Right lobe of liver (tissue), 6 donors: ENCODE data around the gene MFSD12. TPM values are rescaled to one million over a fixed set of nuclear protein-coding genes. Genes with fewer than 3 reads are reported as not detected.
A peak's percentile ranks its signal among the peaks of the same experiment; 100 is the strongest.
"Not testable (repeated sequence)": the region's sequence is repeated elsewhere in the genome, so short reads cannot be mapped to it uniquely, and the experiment has no call there.

Source experiments
- ATAC-seq, 4 donors: fragments of 200-7000 bp; cut with Tn5 transposase; one replicate each; pipeline ENCODE4 v1.9.1; 2020; ENCODE audit warnings: mild to moderate bottlenecking in 4 of 4, moderate library complexity in 4 of 4
- DNase-seq, 3 donors: peaks; one replicate each; pipeline ENCODE4 v3.0.0-alpha.2; 2020
- H3K27ac ChIP-seq, 3 donors: fragments of 200-600 bp; one replicate each; pipeline ENCODE4 v1.8.0; 2022
- H3K27me3 ChIP-seq, 2 donors: fragments of 200-600 bp; one replicate each; pipeline ENCODE4 v1.8.0; 2022
- H3K36me3 ChIP-seq, 4 donors: fragments of 200-600 bp; sonication (generic) in 1 of 4; one replicate each; pipeline versions ENCODE4 v1.5.1 to v1.8.0; 2017 to 2022; ENCODE audit warnings: control low read depth in 1 of 4
- H3K4me1 ChIP-seq, 4 donors: fragments of 200-600 bp; sonication (generic) in 1 of 4; one replicate each; pipeline versions ENCODE4 v1.5.1 to v1.8.0; 2017 to 2022; ENCODE audit warnings: control low read depth in 1 of 4
- H3K4me3 ChIP-seq, 3 donors: fragments of 200-600 bp; one replicate each; pipeline ENCODE4 v1.8.0; 2022
- H3K9me3 ChIP-seq, 4 donors: fragments of 200-600 bp; sonication (generic) in 1 of 4; one replicate each; pipeline versions ENCODE4 v1.5.1 to v1.8.0; 2017 to 2022; ENCODE audit warnings: control low read depth in 1 of 4
- POLR2A ChIP-seq: fragments of 450-650 bp; IDR thresholded peaks from one replicate; pipeline ENCODE4 v1.6.1; 2017; ENCODE audit warnings: antibody characterized with exemption, mild to moderate bottlenecking
- WGBS: methylation state at CpG from one replicate; pipeline ENCODE4 v1.1.6; 2018; ENCODE audit warnings: low coverage, low lambda C conversion rate; ENCODE audit not compliant: insufficient coverage; ENCODE audit errors: missing lambda C conversion rate; 5-methylcytosine and 5-hydroxymethylcytosine counted together
- intact Hi-C, 2 donors: fragments of 100-400 bp; cut with DNase I; formaldehyde crosslinking; loops; one replicate each; pipeline versions ENCODE4 v1.11.2 to v1.14.1; 2022
- total RNA-seq, 6 experiments: library from RNA; depleted of rRNA in 2 of 6; stranded (reverse); fragments of >200 nt in 2 of 6; fragmentation: NEBNext Ultra II Directional in 3 of 6; extraction: Animal tissue kit (Norgen Biotek cat#: 25700) in 3 of 6; gene quantifications; one replicate each; pipeline versions ENCODE4 v1.1.0 to v1.2.4, GENCODE V29; 2016 to 2023
- TF ChIP-seq, protein P1 (sequence below), 4 donors: fragments of 200-600 bp in 3 of 4; fragments of 450-650 bp in 1 of 4; IDR thresholded peaks; one replicate each; pipeline versions ENCODE4 v1.5.1 to v1.8.0; 2016 to 2022; ENCODE audit warnings: antibody characterized with exemption in 4 of 4, mild to moderate bottlenecking in 2 of 4
- donor health status: DM: no; HTN: yes; CAD: no.
- donor health status: DM: no; HTN: no; CAD: no.
- donor health status: DM: no; HTN: no; CAD: no.
- donor health status: DM: no; HTN: yes; CAD: no.
- donor health status: DM: no; HTN: yes; CAD: no.

The MFSD12 gene
- total RNA-seq, 6 experiments from 2014 or later: 23.8 to 114 (median 31.5) TPM

DNA sequence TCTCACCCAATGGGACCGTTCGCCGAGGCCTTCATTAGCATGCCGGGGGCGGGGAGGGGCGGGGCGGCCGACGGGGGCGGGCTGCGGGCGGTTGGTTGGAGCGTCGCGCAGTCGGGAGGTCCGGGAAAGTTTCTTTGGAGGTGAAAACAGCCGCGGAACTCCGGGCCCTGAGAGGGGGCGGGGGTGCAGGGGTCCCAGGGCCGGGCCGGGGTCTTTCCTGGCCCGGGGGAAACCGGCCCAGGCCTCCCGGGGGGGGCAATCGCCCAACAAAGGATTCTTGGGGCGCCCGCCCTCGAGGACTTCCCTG is 15.4 kb upstream of the MFSD12 start, which contains the start of gene HMG20B:
Gene HMG20B (plus strand): TSS at position 90 of the 307 bp plus-strand sequence. CDS start 366 bp downstream, outside the sequence.
- peak; percentile 20 for TF ChIP-seq POLR2A
- TF ChIP-seq, protein P1, sequence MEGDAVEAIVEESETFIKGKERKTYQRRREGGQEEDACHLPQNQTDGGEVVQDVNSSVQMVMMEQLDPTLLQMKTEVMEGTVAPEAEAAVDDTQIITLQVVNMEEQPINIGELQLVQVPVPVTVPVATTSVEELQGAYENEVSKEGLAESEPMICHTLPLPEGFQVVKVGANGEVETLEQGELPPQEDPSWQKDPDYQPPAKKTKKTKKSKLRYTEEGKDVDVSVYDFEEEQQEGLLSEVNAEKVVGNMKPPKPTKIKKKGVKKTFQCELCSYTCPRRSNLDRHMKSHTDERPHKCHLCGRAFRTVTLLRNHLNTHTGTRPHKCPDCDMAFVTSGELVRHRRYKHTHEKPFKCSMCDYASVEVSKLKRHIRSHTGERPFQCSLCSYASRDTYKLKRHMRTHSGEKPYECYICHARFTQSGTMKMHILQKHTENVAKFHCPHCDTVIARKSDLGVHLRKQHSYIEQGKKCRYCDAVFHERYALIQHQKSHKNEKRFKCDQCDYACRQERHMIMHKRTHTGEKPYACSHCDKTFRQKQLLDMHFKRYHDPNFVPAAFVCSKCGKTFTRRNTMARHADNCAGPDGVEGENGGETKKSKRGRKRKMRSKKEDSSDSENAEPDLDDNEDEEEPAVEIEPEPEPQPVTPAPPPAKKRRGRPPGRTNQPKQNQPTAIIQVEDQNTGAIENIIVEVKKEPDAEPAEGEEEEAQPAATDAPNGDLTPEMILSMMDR (IDR thresholded peaks at IDR 0.05): no peak
- peak within 1 kb of the TSS; percentile 79 to 96 (median 83) for H3K4me3 ChIP-seq
- H3K9me3 ChIP-seq: no peaks in the 10 kb centered on the region
- peaks cover 0 to 6% (median 0%) of the 10 kb centered on the region in 4 donors for H3K4me1 ChIP-seq
- WGBS: 0% methylated on average over 4 of the region's 30 CpGs
- ATAC-seq (no peak), DNase-seq (no peak)
- no peaks in the 10 kb centered on the region for H3K27me3 ChIP-seq
- intact Hi-C loops: no loop called here
- H3K36me3 ChIP-seq: no peaks in the 10 kb centered on the region
- peak within 1 kb of the TSS in 2 of 3 donors; percentile 60 to 69 for H3K27ac ChIP-seq

DNA sequence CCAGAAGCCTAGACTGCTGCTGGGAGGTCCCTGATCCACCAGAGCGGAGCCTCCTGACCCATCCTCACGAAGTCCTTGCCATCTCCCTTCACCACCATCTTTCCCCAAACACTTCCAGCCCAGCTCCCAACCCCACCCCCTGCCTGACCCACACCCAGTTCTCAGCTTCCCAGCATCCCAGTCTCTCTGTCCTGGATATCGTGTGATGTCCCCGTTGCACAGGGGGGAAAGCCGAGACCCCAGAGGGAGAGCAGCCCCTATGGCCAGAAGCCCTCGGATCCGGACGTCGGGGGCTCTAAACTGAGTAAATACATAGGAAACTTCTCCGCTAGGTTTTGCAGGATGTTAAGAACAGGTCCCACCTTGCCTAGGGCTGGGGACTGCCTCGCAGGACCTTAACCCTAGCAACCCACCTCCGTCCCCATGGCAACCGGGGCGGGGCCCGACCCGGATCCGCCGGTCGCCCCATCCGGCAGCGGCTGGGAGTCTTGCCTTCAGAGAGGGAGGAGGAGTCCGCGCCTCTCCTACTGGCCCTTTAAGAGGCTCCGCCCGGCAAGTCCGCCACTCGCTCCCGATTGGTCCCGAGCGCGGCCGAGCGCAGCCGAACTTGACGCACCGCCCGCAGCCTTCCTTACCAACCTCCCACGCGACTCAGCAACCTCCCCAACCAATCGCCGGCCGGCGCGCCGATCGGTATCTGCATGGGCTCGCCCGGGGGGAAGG is 14.9 kb upstream of the MFSD12 start:
- H3K27me3 ChIP-seq: no peaks in the 10 kb centered on the region
- H3K9me3 ChIP-seq: no peaks in the 10 kb centered on the region
- peak overlapping the region; percentile 26 to 96 (median 79) for H3K4me3 ChIP-seq
- TF ChIP-seq, protein P1 (IDR thresholded peaks at IDR 0.05): no peak
- no peak for TF ChIP-seq POLR2A
- DNase-seq (peak; percentile 100), ATAC-seq (peak; percentile 94 to 97 (median 96))
- 2% methylated on average over 30 of the region's 48 CpGs for WGBS
- intact Hi-C loops: no loop called here
- H3K36me3 ChIP-seq: no peaks in the 10 kb centered on the region
- H3K27ac ChIP-seq: no peak overlapping the region
- H3K4me1 ChIP-seq: peaks cover 0 to 6% (median 0%) of the 10 kb centered on the region in 4 donors

DNA sequence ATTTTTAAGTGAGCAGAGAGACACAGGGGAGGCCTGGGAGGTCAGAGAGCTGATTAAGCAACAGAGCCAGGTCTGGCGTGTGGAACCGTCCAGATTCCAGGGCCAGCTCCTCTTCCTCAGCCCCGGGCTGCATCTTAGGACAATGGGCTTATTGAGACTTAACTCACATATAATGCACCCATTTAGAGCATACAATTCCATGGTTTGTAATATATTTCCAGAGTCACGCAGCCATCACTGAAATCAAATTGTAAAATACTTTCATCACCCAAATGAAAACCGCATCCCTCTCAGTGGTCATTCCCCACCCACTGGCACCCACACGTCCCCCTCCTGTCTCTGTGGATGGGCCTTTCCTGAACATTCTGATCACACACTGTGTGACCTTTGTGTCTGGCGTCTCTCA is 13.2 kb upstream of the MFSD12 start:
- Histone ChIP-seq H3K27ac (no peak overlapping the region), H3K4me1 (peaks cover 0 to 6% (median 0%) of the 10 kb centered on the region in 4 donors), H3K9me3 (no peaks in the 10 kb centered on the region), H3K4me3 (no peak overlapping the region), H3K36me3 (no peaks in the 10 kb centered on the region), H3K27me3 (no peaks in the 10 kb centered on the region)
- TF ChIP-seq, protein P1 (IDR thresholded peaks at IDR 0.05): no peak
- 60% methylated on average over 3 of the region's 7 CpGs for WGBS
- ATAC-seq (no peak), DNase-seq (no peak)
- intact Hi-C loops: no loop called here

DNA sequence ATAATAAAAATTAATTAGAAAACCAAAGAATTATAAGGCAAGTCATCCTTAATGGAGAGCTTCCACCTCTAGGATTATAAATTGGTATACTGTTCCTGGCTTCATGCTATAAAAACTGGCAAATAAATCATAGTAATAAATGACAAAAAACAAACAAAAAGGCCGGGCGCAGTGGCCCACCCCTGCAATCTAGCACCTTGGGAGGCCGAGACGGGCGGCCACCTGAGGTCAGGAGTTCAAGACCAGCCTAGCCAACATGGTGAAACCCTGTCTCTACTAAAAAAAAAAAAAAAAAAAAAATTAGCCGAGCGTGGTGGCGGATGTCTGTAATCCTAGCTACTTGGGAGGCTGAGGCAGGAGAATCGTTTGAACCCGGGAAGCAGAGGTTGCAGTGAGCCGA is 12.7 kb upstream of the MFSD12 start:
- ATAC-seq, H3K36me3 ChIP-seq, intact Hi-C loops, H3K4me1 ChIP-seq, H3K9me3 ChIP-seq, H3K27me3 ChIP-seq, H3K27ac ChIP-seq, H3K4me3 ChIP-seq, DNase-seq: not testable (repeated sequence)
- WGBS: 77% methylated on average over 3 of the region's 11 CpGs

DNA sequence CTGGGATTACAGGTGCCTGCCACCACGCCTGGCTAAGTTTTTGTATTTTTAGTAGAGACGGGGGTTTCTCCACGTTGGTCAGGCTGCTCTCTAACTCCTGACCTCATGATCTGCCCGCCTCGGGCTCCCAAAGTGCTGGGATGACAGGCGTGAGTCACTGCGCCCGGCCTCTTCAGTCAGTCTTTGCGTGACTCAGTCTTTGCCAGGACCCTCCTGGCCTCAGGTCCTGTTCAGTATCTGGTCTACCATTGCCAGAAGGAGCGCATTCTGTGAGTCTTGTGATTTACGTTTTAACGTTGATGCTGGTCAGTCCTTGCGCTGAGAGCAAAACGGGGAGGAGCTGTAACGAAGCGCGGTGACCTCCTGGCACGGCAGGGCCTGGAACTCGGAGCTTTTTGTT is 7.8 kb upstream of the MFSD12 start:
- H3K9me3 ChIP-seq: no peaks in the 10 kb centered on the region
- ATAC-seq: no peak
- H3K4me1 ChIP-seq: no peaks in the 10 kb centered on the region
- no peak overlapping the region for H3K27ac ChIP-seq
- no peaks in the 10 kb centered on the region for H3K36me3 ChIP-seq
- 90% methylated on average over 17 of the region's 19 CpGs for WGBS
- no peaks in the 10 kb centered on the region for H3K27me3 ChIP-seq
- TF ChIP-seq, protein P1 (IDR thresholded peaks at IDR 0.05): no peak
- no peak for TF ChIP-seq POLR2A
- DNase-seq: no peak
- intact Hi-C loops: no loop called here
- no peak overlapping the region for H3K4me3 ChIP-seq
